Measurements from ENCODE around the gene CXXC5. TPM values are rescaled to one million over a fixed set of nuclear protein-coding genes. Genes with fewer than 3 reads are reported as not detected.

Gene CXXC5
- total RNA-seq, 6 experiments from 2014 or later = 44.5 to 84.9 (median 66.4) TPM

DNA sequence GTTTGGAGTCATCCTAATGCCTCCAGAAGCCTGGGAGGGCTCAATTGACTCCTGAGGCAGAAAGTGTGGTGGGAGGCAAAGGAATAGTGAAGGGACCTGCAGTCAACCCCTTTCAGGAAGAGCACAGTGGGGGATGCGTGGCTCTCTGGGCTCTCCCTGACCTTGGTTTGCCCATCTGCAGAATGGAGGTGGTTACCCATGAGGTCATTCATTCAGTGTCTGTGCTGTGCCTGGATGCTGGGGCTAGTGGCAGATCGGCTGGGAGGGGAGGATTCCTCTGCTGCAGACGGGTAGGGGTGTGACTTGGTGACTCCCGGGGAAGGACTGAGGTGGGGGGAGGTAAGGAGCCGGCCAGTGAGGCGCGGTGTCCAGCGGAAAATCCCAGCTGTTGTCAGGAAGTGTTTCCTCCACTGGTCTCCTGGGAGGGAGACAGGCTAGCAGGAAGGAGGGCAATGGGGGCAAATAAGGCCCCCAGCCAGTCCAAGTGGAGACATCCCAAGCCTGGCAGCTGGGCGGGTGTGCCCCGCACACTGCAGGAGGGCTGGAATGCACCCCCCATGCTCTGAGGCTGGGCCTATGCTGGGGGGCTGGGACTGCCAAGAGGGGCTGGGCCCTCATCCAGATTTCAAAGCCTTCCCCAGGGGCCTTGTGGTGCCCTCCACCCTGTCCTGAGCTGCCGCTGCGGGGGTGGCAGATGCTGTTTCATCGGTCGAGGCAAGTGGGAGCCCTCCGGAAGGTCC, 10.9 kb downstream of the CXXC5 start:
- intact Hi-C loops (cut with DNase I) = no loop called here
- Histone ChIP-seq H3K4me1 (peaks cover 0 to 98% (median 62%) of the 10 kb centered on the region in 4 donors), H3K4me3 (peak overlapping the region; percentile 7 to 14 (median 10)), H3K27me3 (no peaks in the 10 kb centered on the region), H3K9me3 (no peaks in the 10 kb centered on the region), H3K27ac (peak overlapping the region; percentile 44 to 69 (median 67)), H3K36me3 (no peaks in the 10 kb centered on the region)
- TF ChIP-seq, protein P1, sequence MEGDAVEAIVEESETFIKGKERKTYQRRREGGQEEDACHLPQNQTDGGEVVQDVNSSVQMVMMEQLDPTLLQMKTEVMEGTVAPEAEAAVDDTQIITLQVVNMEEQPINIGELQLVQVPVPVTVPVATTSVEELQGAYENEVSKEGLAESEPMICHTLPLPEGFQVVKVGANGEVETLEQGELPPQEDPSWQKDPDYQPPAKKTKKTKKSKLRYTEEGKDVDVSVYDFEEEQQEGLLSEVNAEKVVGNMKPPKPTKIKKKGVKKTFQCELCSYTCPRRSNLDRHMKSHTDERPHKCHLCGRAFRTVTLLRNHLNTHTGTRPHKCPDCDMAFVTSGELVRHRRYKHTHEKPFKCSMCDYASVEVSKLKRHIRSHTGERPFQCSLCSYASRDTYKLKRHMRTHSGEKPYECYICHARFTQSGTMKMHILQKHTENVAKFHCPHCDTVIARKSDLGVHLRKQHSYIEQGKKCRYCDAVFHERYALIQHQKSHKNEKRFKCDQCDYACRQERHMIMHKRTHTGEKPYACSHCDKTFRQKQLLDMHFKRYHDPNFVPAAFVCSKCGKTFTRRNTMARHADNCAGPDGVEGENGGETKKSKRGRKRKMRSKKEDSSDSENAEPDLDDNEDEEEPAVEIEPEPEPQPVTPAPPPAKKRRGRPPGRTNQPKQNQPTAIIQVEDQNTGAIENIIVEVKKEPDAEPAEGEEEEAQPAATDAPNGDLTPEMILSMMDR (IDR thresholded peaks at IDR 0.05) = no peak
- TF ChIP-seq POLR2A (IDR thresholded peaks at IDR 0.05) = no peak
- DNase-seq (no peak), ATAC-seq (peak; percentile 2 to 24 (median 10))
- 17% methylated on average over 2 of the region's 15 CpGs for WGBS (ENCODE audit: insufficient coverage, low coverage, low lambda C conversion rate, missing lambda C conversion rate)

GRCh38 chr5:139659695-139660101, 11.5 kb downstream of the CXXC5 start:
- TF ChIP-seq POLR2A (IDR thresholded peaks at IDR 0.05) = no peak
- TF ChIP-seq, protein P1 (IDR thresholded peaks at IDR 0.05) = no peak
- H3K36me3 ChIP-seq = no peaks in the 10 kb centered on the region
- peaks cover 0 to 98% (median 60%) of the 10 kb centered on the region in 4 donors for H3K4me1 ChIP-seq
- ATAC-seq (no peak), DNase-seq (no peak)
- peak overlapping the region; percentile 7 to 14 (median 10) for H3K4me3 ChIP-seq
- intact Hi-C loops (cut with DNase I) = no loop called here
- no peaks in the 10 kb centered on the region for H3K9me3 ChIP-seq
- 10% methylated on average over 5 of the region's 13 CpGs for WGBS (ENCODE audit: insufficient coverage, low coverage, low lambda C conversion rate, missing lambda C conversion rate)
- peak overlapping the region; percentile 44 to 69 (median 67) for H3K27ac ChIP-seq
- no peaks in the 10 kb centered on the region for H3K27me3 ChIP-seq

- peak; percentile 55 for TF ChIP-seq POLR2A (IDR thresholded peaks at IDR 0.05)
- TF ChIP-seq, protein P1 (IDR thresholded peaks at IDR 0.05) = no peak
- Histone ChIP-seq H3K36me3 (no peaks in the 10 kb centered on the region), H3K4me3 (peak overlapping the region in 1 of 3 donors; percentile 10), H3K27ac (peak overlapping the region; percentile 44 to 69 (median 67)), H3K9me3 (no peaks in the 10 kb centered on the region), H3K4me1 (peaks cover 0 to 98% (median 58%) of the 10 kb centered on the region in 4 donors), H3K27me3 (no peaks in the 10 kb centered on the region)
- DNase-seq = peak; percentile 80 to 89 (median 88)
- 20% methylated on average over 1 of the region's 14 CpGs for WGBS (ENCODE audit: insufficient coverage, low coverage, low lambda C conversion rate, missing lambda C conversion rate)
- intact Hi-C loops (cut with DNase I) = no loop called here
- peak; percentile 52 to 67 (median 56) for ATAC-seq
These were observed 12.2 kb downstream of the CXXC5 start for GRCh38 chr5:139660105-139660922.

GRCh38 chr5:139660923-139661814, 13.0 kb downstream of the CXXC5 start:
- Histone ChIP-seq H3K4me1 (peaks cover 0 to 98% (median 58%) of the 10 kb centered on the region in 4 donors), H3K27me3 (no peaks in the 10 kb centered on the region), H3K4me3 (no peak overlapping the region), H3K36me3 (no peaks in the 10 kb centered on the region), H3K9me3 (no peaks in the 10 kb centered on the region), H3K27ac (peak overlapping the region; percentile 20 to 69 (median 67))
- ATAC-seq (peak in 1 of 4 donors; percentile 15), DNase-seq (peak in 1 of 3 donors; percentile 72)
- no peak for TF ChIP-seq POLR2A (IDR thresholded peaks at IDR 0.05)
- TF ChIP-seq, protein P1 (IDR thresholded peaks at IDR 0.05) = no peak
- WGBS (ENCODE audit: insufficient coverage, low coverage, low lambda C conversion rate, missing lambda C conversion rate) = 40% methylated on average over 2 of the region's 41 CpGs
- intact Hi-C loops (cut with DNase I) = no loop called here

All from right lobe of liver (tissue), 6 donors.